LoVo (cell line): ENCODE measurements around the gene DAPK2.
"Not testable (repeated sequence)": the region's sequence is repeated elsewhere in the genome, so short reads cannot be mapped to it uniquely, and the experiment has no call there.

Experiments
- DNase-seq: peaks from one replicate; pipeline ENCODE4 v3.0.0-alpha.2; 2016; ENCODE audit warnings: low spot score

The DAPK2 gene

GRCh38 chr15:63913336-63913735, 132.9 kb downstream of the DAPK2 start:
- DNase-seq = no peak

- DNase-seq = no peak
These were observed 134.1 kb downstream of the DAPK2 start for GRCh38 chr15:63912061-63912615.

GRCh38 chr15:63911160-63911559, 135.1 kb downstream of the DAPK2 start:
- no peak for DNase-seq

- DNase-seq = no peak
These were observed 136.4 kb downstream of the DAPK2 start for GRCh38 chr15:63909819-63910437.

- DNase-seq = no peak
These were observed 137.3 kb downstream of the DAPK2 start for GRCh38 chr15:63908991-63909390.

- DNase-seq = no peak
These were observed 138.0 kb downstream of the DAPK2 start for GRCh38 chr15:63908281-63908680.

- DNase-seq = no peak
These were observed 138.8 kb downstream of the DAPK2 start for GRCh38 chr15:63907521-63907920.

GRCh38 chr15:63906266-63906584, 140.1 kb downstream of the DAPK2 start:
- no peak for DNase-seq

- no peak for DNase-seq
These were observed 140.6 kb downstream of the DAPK2 start for GRCh38 chr15:63905558-63906265.

- no peak for DNase-seq
These were observed 141.2 kb downstream of the DAPK2 start for GRCh38 chr15:63905131-63905530.

GRCh38 chr15:63904042-63904441, 142.2 kb downstream of the DAPK2 start:
- no peak for DNase-seq

GRCh38 chr15:63902671-63903035, 143.6 kb downstream of the DAPK2 start:
- no peak for DNase-seq

- DNase-seq = no peak
These were observed 144.2 kb downstream of the DAPK2 start for GRCh38 chr15:63901912-63902670.

GRCh38 chr15:63900306-63900705, 146.0 kb downstream of the DAPK2 start:
- no peak for DNase-seq

- not testable (repeated sequence) for DNase-seq
These were observed 146.7 kb downstream of the DAPK2 start for GRCh38 chr15:63899606-63900005.

GRCh38 chr15:63899193-63899592, 147.1 kb downstream of the DAPK2 start:
- no peak for DNase-seq

- no peak for DNase-seq
These were observed 149.8 kb downstream of the DAPK2 start for GRCh38 chr15:63896336-63897115.

GRCh38 chr15:63895787-63896218, 150.5 kb downstream of the DAPK2 start:
- DNase-seq = no peak

GRCh38 chr15:63895194-63895593, 151.1 kb downstream of the DAPK2 start:
- no peak for DNase-seq

- DNase-seq = no peak
These were observed 151.7 kb downstream of the DAPK2 start for GRCh38 chr15:63894662-63894949.

GRCh38 chr15:63893866-63894661, 152.2 kb downstream of the DAPK2 start:
- no peak for DNase-seq
